CD14-positive monocyte (primary cell): Measurements from ENCODE around the gene AFAP1L1. TPM values are rescaled to one million over a fixed set of nuclear protein-coding genes. Genes with fewer than 3 reads are reported as not detected.

ENCODE experiments used
- DNase-seq, 3 donors: peaks; one replicate each; pipeline ENCODE4 v3.0.0-alpha.2; 2011 to 2022
- H2AFZ ChIP-seq: 2 replicates; pipeline ENCODE4 v1.6.0; 2012; ENCODE audit warnings: mild to moderate bottlenecking, low read depth, low read length, inconsistent platforms; ENCODE audit not compliant: insufficient read depth, poor library complexity, severe bottlenecking
- H3K27ac ChIP-seq, 2 donors: 1 replicate in 1 of 2; 2 replicates in 1 of 2; pipeline ENCODE4 v1.5.1; 2012 to 2013; ENCODE audit warnings: low read length in 2 of 2, control low read depth in 1 of 2, inconsistent platforms in 1 of 2, low read depth in 1 of 2, mild to moderate bottlenecking in 1 of 2
- H3K27me3 ChIP-seq, 2 donors: one replicate each; pipeline versions ENCODE4 v1.6.0 to v1.6.1; 2011 to 2013; ENCODE audit warnings: low read length in 2 of 2; ENCODE audit not compliant: control insufficient read depth in 2 of 2, insufficient read depth in 2 of 2
- H3K36me3 ChIP-seq, 2 donors: replicated peaks in 1 of 2; 1 replicate in 1 of 2; 2 replicates in 1 of 2; pipeline versions ENCODE4 v1.5.1 to v1.6.1; 2012 to 2013; ENCODE audit warnings: low read length in 2 of 2, control low read depth in 1 of 2, inconsistent platforms in 1 of 2, mild to moderate bottlenecking in 1 of 2; ENCODE audit not compliant: insufficient read depth in 2 of 2, control insufficient read depth in 1 of 2
- H3K4me1 ChIP-seq, 2 donors: 1 replicate in 1 of 2; 2 replicates in 1 of 2; pipeline versions ENCODE4 v1.5.1 to v1.6.1; 2012 to 2013; ENCODE audit warnings: low read length in 2 of 2, control low read depth in 1 of 2, inconsistent platforms in 1 of 2, mild to moderate bottlenecking in 1 of 2, moderate library complexity in 1 of 2; ENCODE audit not compliant: insufficient read depth in 2 of 2, control insufficient read depth in 1 of 2
- H3K4me2 ChIP-seq: replicated peaks from 2 replicates; pipeline ENCODE3; 2012; ENCODE audit warnings: low read length, moderate library complexity, mild to moderate bottlenecking; ENCODE audit not compliant: poor library complexity, severe bottlenecking; ENCODE audit errors: extremely low read depth
- H3K4me3 ChIP-seq, 3 experiments: fragments of 200-600 bp in 1 of 3; sonication (generic) in 1 of 3; replicated peaks in 1 of 3; 1 replicate in 2 of 3; 2 replicates in 1 of 3; pipeline ENCODE4 v1.5.1; 2011 to 2013; ENCODE audit warnings: low read length in 3 of 3, mild to moderate bottlenecking in 3 of 3, control low read depth in 2 of 3, low read depth in 2 of 3, inconsistent platforms in 1 of 3, moderate library complexity in 1 of 3
- H3K79me2 ChIP-seq: 2 replicates; pipeline ENCODE4 v1.6.0; 2012; ENCODE audit warnings: mild to moderate bottlenecking, control low read depth, inconsistent platforms, low read length, moderate library complexity; ENCODE audit not compliant: insufficient read depth
- H3K9ac ChIP-seq: 2 replicates; pipeline ENCODE4 v1.6.0; 2017; ENCODE audit warnings: low read length, mild to moderate bottlenecking; ENCODE audit not compliant: insufficient read depth, poor library complexity, severe bottlenecking
- H3K9me3 ChIP-seq, 2 donors: replicated peaks in 1 of 2; 1 replicate in 1 of 2; 2 replicates in 1 of 2; pipeline versions ENCODE4 v1.5.1 to v1.6.1; 2012 to 2013; ENCODE audit warnings: low read length in 2 of 2, control low read depth in 1 of 2; ENCODE audit not compliant: control insufficient read depth in 1 of 2, insufficient read depth in 1 of 2
- H4K20me1 ChIP-seq: 2 replicates; pipeline ENCODE4 v1.6.0; 2012; ENCODE audit warnings: mild to moderate bottlenecking, low read length, control low read depth, moderate library complexity; ENCODE audit not compliant: insufficient read depth
- H3K27ac Mint-ChIP-seq, 7 donors: one replicate each; pipeline ENCODE4 v1.8.0; 2020; ENCODE audit warnings: mild to moderate bottlenecking in 7 of 7, mixed read lengths in 7 of 7, moderate library complexity in 6 of 7, inconsistent platforms in 2 of 7
- H3K27me3 Mint-ChIP-seq, 3 donors: one replicate each; pipeline ENCODE4 v1.8.0; 2021 to 2022; ENCODE audit warnings: low read depth in 3 of 3, mild to moderate bottlenecking in 3 of 3, mixed read lengths in 3 of 3, moderate library complexity in 3 of 3, inconsistent platforms in 1 of 3
- H3K36me3 Mint-ChIP-seq, 2 donors: one replicate each; pipeline ENCODE4 v1.8.0; 2020; ENCODE audit warnings: mixed read lengths in 2 of 2, inconsistent platforms in 1 of 2, mild to moderate bottlenecking in 1 of 2
- H3K4me1 Mint-ChIP-seq: one replicate; pipeline ENCODE4 v1.8.0; 2020; ENCODE audit warnings: mild to moderate bottlenecking, mixed read lengths
- H3K4me3 Mint-ChIP-seq, 2 donors: one replicate each; pipeline ENCODE4 v1.8.0; 2020; ENCODE audit warnings: mild to moderate bottlenecking in 2 of 2, mixed read lengths in 2 of 2, moderate library complexity in 1 of 2
- H3K9me3 Mint-ChIP-seq, 7 donors: one replicate each; pipeline ENCODE4 v1.8.0; 2020 to 2022; ENCODE audit warnings: mixed read lengths in 7 of 7, mild to moderate bottlenecking in 6 of 7, moderate library complexity in 6 of 7, inconsistent platforms in 2 of 7
- CTCF ChIP-seq: fragments of 200-600 bp; IDR thresholded peaks from one replicate; pipeline ENCODE4 v1.8.0; 2022; ENCODE audit warnings: antibody characterized with exemption, mild to moderate bottlenecking
- WGBS: methylation state at CpG from one replicate; pipeline ENCODE4 v1.1.5; 2013; ENCODE audit warnings: missing lambda C conversion rate; ENCODE audit not compliant: insufficient coverage; 5-methylcytosine and 5-hydroxymethylcytosine counted together
- intact Hi-C, 2 donors: fragments of 100-400 bp; cut with micrococcal nuclease; formaldehyde crosslinking; loops; one replicate each; pipeline versions ENCODE4 v1.15.0 to v1.15.1; 2023
- polyA plus RNA-seq, 3 donors: library from polyadenylated mRNA; depleted of rRNA in 1 of 3; unstranded in 2 of 3; stranded (reverse) in 1 of 3; fragments of 300-500 nt in 2 of 3; fragments of >200 nt in 1 of 3; fragmentation: Illumina TruSeq in 2 of 3; gene quantifications; 1 replicate in 2 of 3; 2 replicates in 1 of 3; pipeline ENCODE4 v1.2.3, GENCODE V29; 2012 to 2021

AFAP1L1 gene
- polyA plus RNA-seq, 3 donors = not detected

- H3K4me1 ChIP-seq = no peaks in the 10 kb centered on the region
- no peaks in the 10 kb centered on the region for H3K79me2 ChIP-seq
- H3K9me3 ChIP-seq = no peaks in the 10 kb centered on the region
- no peaks in the 10 kb centered on the region for H3K36me3 Mint-ChIP-seq
- no peak overlapping the region for H3K4me3 Mint-ChIP-seq
- TF ChIP-seq CTCF = no peak
- H3K27ac ChIP-seq = no peak overlapping the region
- no peaks in the 10 kb centered on the region for H3K27me3 ChIP-seq
- no peak overlapping the region for H2AFZ ChIP-seq
- H3K4me1 Mint-ChIP-seq = no peaks in the 10 kb centered on the region
- intact Hi-C loops = no loop called here
- H3K9me3 Mint-ChIP-seq = peaks cover 0 to 3% (median 0%) of the 10 kb centered on the region in 7 donors
- no peak overlapping the region for H3K27ac Mint-ChIP-seq
- DNase-seq = no peak
- H3K36me3 ChIP-seq = no peaks in the 10 kb centered on the region
- peaks cover 4 to 14% (median 8%) of the 10 kb centered on the region in 3 donors for H3K27me3 Mint-ChIP-seq
- H3K4me2 ChIP-seq = no peak overlapping the region
- H3K4me3 ChIP-seq = no peak overlapping the region
- H4K20me1 ChIP-seq = no peaks in the 10 kb centered on the region
- H3K9ac ChIP-seq = no peak overlapping the region
- WGBS = 100% methylated on average over 1 of the region's 4 CpGs
Observed at GRCh38 chr5:149246906-149247305, 24.8 kb upstream of the AFAP1L1 start.

GRCh38 chr5:149247726-149248125, 23.9 kb upstream of the AFAP1L1 start:
- no peak for TF ChIP-seq CTCF
- Histone ChIP-seq H3K27ac (no peak overlapping the region), H3K27me3 (no peaks in the 10 kb centered on the region), H3K4me1 (no peaks in the 10 kb centered on the region), H3K36me3 (no peaks in the 10 kb centered on the region), H3K4me3 (no peak overlapping the region), H3K4me2 (no peak overlapping the region), H3K79me2 (no peaks in the 10 kb centered on the region), H4K20me1 (no peaks in the 10 kb centered on the region), H3K9me3 (no peaks in the 10 kb centered on the region), H3K9ac (no peak overlapping the region), H2AFZ (no peak overlapping the region)
- Mint-ChIP-seq H3K9me3 (peaks cover 0 to 3% (median 2%) of the 10 kb centered on the region in 7 donors), H3K27me3 (peaks cover 4 to 10% (median 8%) of the 10 kb centered on the region in 3 donors), H3K27ac (no peak overlapping the region), H3K4me1 (no peaks in the 10 kb centered on the region), H3K4me3 (no peak overlapping the region), H3K36me3 (no peaks in the 10 kb centered on the region)
- intact Hi-C loops = no loop called here
- 96% methylated on average over 8 of the region's 8 CpGs for WGBS
- DNase-seq = no peak
